Type B pancreatic cell (in vitro differentiated cells): Measurements from ENCODE around the gene TMEM205. TPM values are rescaled to one million over a fixed set of nuclear protein-coding genes. Genes with fewer than 3 reads are reported as not detected.
A peak's percentile ranks its signal among the peaks of the same experiment; 100 is the strongest.

Experiments used
- DNase-seq: peaks from one replicate; pipeline ENCODE4 v3.0.0; 2021; ENCODE audit warnings: mixed read lengths; ENCODE audit not compliant: unreplicated experiment; ENCODE audit errors: extremely low spot score
- H3K27ac Mint-ChIP-seq: 2 replicates; pipeline ENCODE4 v1.8.0; 2021; ENCODE audit warnings: mild to moderate bottlenecking, mixed read lengths
- H3K27me3 Mint-ChIP-seq: 2 replicates; pipeline ENCODE4 v1.8.0; 2021; ENCODE audit warnings: mixed read lengths
- H3K36me3 Mint-ChIP-seq: 2 replicates; pipeline ENCODE4 v1.8.0; 2021; ENCODE audit warnings: mixed read lengths
- H3K4me1 Mint-ChIP-seq: one replicate; pipeline ENCODE4 v1.8.0; 2021; ENCODE audit warnings: mixed read lengths; ENCODE audit not compliant: unreplicated experiment
- H3K4me3 Mint-ChIP-seq: 2 replicates; pipeline ENCODE4 v1.8.0; 2021; ENCODE audit warnings: mild to moderate bottlenecking, mixed read lengths
- H3K9me3 Mint-ChIP-seq: 2 replicates; pipeline ENCODE4 v1.8.0; 2021; ENCODE audit warnings: mixed read lengths
- total RNA-seq: library from RNA; stranded (reverse); gene quantifications from 2 replicates; pipeline ENCODE4 v1.2.1, GENCODE V29; 2021; ENCODE audit warnings: low replicate concordance
- TF ChIP-seq, protein P1 (sequence below): fragments of 200-600 bp; sonication (generic); conservative IDR thresholded peaks from 2 replicates; pipeline ENCODE4 v1.5.0; 2021; ENCODE audit warnings: antibody characterized with exemption, mild to moderate bottlenecking

The TMEM205 gene
- total RNA-seq, 1 donor from 2014 or later = 58.6 TPM

GRCh38 chr19:11331502-11331901 is 14.6 kb downstream of the TMEM205 start:
- TF ChIP-seq, protein P1, sequence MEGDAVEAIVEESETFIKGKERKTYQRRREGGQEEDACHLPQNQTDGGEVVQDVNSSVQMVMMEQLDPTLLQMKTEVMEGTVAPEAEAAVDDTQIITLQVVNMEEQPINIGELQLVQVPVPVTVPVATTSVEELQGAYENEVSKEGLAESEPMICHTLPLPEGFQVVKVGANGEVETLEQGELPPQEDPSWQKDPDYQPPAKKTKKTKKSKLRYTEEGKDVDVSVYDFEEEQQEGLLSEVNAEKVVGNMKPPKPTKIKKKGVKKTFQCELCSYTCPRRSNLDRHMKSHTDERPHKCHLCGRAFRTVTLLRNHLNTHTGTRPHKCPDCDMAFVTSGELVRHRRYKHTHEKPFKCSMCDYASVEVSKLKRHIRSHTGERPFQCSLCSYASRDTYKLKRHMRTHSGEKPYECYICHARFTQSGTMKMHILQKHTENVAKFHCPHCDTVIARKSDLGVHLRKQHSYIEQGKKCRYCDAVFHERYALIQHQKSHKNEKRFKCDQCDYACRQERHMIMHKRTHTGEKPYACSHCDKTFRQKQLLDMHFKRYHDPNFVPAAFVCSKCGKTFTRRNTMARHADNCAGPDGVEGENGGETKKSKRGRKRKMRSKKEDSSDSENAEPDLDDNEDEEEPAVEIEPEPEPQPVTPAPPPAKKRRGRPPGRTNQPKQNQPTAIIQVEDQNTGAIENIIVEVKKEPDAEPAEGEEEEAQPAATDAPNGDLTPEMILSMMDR = no peak
- no peak overlapping the region for H3K4me3 Mint-ChIP-seq
- no peaks in the 10 kb centered on the region for H3K4me1 Mint-ChIP-seq
- H3K36me3 Mint-ChIP-seq = peaks cover 20% of the 10 kb centered on the region
- no peaks in the 10 kb centered on the region for H3K27me3 Mint-ChIP-seq
- no peak overlapping the region for H3K27ac Mint-ChIP-seq
- DNase-seq = no peak
- H3K9me3 Mint-ChIP-seq = no peaks in the 10 kb centered on the region

DNA sequence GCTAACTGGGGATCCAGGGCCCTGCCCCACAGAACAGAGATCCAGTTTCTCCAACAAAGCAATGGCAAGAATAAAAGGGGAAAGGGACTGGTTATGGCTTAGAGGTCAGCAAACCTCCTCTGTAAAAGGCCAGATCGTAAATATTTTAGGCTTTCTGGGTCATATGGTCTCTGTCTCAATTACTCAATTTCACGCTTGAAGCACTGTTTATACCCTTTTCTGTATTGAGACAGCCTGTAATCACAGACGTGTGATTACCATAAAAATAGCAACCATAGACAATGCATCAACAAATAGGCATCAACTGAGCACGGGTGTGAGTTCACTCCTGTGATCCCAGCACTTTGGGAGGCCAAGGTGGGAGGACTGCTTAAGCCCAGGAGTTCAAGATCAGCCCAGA is 15.9 kb downstream of the TMEM205 start:
- H3K27ac Mint-ChIP-seq = no peak overlapping the region
- H3K27me3 Mint-ChIP-seq = no peaks in the 10 kb centered on the region
- TF ChIP-seq, protein P1 = no peak
- H3K4me1 Mint-ChIP-seq = no peaks in the 10 kb centered on the region
- no peak overlapping the region for H3K4me3 Mint-ChIP-seq
- DNase-seq = no peak
- peaks cover 9% of the 10 kb centered on the region for H3K36me3 Mint-ChIP-seq
- H3K9me3 Mint-ChIP-seq = no peaks in the 10 kb centered on the region

- Mint-ChIP-seq H3K4me1 (peaks cover 33% of the 10 kb centered on the region), H3K9me3 (no peaks in the 10 kb centered on the region), H3K27me3 (no peaks in the 10 kb centered on the region), H3K36me3 (peaks cover 5% of the 10 kb centered on the region), H3K27ac (no peak overlapping the region), H3K4me3 (no peak overlapping the region)
- DNase-seq = no peak
- TF ChIP-seq, protein P1 = no peak
These were observed 20.5 kb downstream of the TMEM205 start for GRCh38 chr19:11325544-11325943.

DNA sequence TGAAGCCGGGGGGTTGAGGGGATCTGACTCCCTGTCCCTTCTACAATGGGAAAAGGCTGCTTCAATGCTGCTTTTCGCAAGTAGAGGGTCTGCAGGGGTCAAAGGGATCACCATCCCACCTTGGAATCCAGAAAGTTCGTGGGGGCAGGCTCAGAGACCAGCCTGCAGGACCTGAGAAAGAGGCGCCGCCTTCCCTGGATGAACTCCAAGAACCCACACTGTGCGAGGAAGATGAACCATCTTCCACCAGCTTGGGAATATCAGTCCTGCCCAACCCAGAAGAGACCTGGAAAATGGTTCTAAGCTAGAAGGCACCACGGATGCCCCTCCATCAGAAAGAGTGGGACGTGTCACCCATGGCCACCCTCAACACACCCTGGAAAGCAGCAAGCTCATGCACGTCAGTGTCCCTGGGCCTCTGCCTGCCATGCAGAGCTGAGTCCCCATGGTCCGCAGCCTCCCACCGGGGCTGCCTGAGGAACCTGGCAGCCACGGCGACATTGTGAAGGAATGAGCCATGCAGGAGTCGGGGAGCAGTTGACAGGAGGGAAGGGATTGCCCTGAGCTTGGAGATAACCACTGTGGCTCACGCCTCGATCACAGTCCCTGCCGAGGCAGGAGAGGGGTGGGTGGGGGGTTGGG is 21.2 kb downstream of the TMEM205 start:
- Mint-ChIP-seq H3K27ac (peak overlapping the region; percentile 80), H3K4me3 (no peak overlapping the region)

DNA sequence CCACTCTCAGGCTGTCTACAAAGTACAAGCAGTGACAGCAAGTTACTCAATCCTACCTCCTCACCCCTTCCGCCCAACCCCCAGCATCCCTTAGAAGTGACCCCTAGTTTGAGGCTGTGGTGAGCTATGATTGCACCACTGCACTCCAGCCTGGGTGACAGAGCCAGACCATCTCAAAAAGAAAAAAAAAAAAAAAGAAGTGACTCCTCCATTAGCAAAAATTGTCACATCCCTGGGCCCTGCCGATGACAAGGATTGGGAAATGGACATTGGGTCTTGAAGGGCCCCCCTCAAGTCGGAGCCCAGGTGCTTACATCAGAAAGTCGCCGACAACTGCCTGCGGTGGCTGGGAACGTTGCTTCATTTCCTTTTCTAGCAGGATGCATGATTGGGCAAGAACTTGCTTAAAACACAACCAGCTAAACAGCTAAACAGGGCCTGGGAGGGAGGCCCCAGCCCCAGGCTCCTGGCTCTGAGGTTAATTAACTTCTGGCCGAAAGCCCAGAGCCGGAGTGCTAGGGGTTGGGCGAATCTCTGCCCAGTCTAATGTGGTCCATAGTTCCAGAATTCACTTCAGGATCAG is 21.9 kb downstream of the TMEM205 start:
- Mint-ChIP-seq H3K4me1 (peaks cover 33% of the 10 kb centered on the region), H3K27ac (peak overlapping the region; percentile 80), H3K9me3 (no peaks in the 10 kb centered on the region), H3K36me3 (peaks cover 5% of the 10 kb centered on the region), H3K27me3 (no peaks in the 10 kb centered on the region), H3K4me3 (peak overlapping the region; percentile 76)
- DNase-seq = peak; percentile 71
- TF ChIP-seq, protein P1 = no peak

More for the DNA sequence above, 21.2 kb downstream of the TMEM205 start:
- Mint-ChIP-seq H3K9me3 (no peaks in the 10 kb centered on the region), H3K27me3 (no peaks in the 10 kb centered on the region), H3K4me1 (peaks cover 33% of the 10 kb centered on the region), H3K36me3 (peaks cover 5% of the 10 kb centered on the region)
- DNase-seq = no peak
- TF ChIP-seq, protein P1 = no peak
